NCI-H2107 (cell line): Measurements from ENCODE around the gene BMPR1B.
"Not testable (repeated sequence)": the region's sequence is repeated elsewhere in the genome, so short reads cannot be mapped to it uniquely, and the experiment has no call there.

Source experiments
- DNase-seq: peaks from one replicate; lab custom pipeline; 2025; lab: John Stamatoyannopoulos, UW

The BMPR1B gene

DNA sequence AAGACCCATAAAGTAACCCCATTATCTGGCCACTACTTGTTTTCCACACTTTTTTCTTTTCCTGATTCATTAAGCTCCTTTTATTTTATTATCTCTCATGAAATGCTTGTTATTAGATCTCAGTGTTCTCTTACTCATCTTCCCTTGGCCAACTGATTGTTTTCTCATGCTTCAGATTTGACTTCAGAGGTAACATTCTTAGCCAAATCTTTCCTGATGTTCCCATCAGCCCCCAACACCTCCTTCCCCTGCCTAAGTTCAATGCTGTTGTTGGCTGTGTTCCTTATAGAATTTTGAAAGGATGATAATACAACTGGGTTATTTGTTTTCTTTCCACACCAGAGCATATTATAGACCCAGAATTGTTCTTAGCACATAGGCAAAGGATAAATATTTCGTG lies 75.6 kb downstream of the BMPR1B start:
- DNase-seq: no peak

DNA sequence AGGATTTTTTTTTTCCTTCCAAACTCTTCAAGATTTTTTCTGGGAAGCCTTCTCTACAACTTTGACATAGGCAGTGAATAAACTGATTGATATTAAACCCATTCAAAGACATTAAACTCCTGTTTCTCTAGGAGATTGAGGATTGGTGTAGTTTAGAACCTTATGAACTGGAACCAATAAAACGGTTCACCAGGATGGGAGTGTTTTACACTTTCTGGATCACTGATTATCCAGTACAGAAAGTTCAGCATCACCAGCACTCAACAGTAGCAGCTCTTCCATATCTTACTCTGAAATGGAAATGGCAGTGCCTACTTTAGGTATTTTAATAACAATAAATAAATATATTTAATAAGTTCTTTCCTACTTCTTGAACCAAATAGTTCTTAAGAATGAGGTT lies 76.7 kb downstream of the BMPR1B start:
- DNase-seq: no peak

DNA sequence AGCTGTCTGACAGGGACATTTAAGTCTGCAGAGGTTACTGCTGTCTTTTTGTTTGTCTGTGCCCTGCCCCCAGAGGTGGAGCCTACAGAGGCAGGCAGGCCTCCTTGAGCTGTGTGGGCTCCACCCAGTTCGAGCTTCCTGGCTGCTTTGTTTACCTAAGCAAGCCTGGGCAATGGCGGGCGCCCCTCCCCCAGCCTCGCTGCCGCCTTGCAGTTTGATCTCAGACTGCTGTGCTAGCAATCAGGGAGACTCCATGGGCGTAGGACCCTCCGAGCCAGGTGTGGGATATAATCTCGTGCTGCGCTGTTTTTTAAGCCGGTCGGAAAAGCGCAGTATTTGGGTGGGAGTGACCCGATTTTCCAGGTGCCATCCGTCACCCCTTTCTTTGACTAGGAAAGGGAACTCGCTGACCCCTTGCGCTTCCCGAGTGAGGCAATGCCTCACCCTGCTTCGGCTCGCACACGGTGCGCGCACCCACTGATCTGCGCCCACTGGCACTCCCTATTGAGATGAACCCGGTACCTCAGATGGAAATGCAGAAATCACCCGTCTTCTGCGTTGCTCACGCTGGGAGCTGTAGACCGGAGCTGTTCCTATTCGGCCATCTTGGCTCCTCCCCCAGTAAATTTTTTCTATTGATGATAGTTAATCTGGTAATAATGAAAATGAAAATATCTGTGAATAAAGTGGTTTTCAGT lies 83.6 kb downstream of the BMPR1B start:
- DNase-seq: not testable (repeated sequence)

DNA sequence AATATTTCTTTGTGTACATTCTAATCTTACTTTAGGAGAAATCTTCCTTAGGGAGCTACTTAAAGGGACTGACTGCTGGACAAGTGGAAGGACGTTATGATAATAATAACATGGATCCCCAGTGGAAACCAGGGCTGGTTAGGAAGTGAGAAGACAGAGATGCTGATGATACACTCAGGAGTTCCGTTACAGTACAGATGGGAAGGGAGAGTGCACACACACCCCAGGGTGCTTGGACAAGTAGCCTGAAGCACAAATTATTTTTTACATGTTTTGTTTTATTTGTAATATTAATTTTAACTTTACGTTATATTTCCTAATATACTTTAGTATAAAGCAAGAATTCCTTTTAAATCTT lies 84.1 kb downstream of the BMPR1B start:
- DNase-seq: no peak

GRCh38 chr4:94843216-94843615 lies 85.5 kb downstream of the BMPR1B start:
- no peak for DNase-seq

GRCh38 chr4:94848326-94848725 lies 90.6 kb downstream of the BMPR1B start:
- no peak for DNase-seq

DNA sequence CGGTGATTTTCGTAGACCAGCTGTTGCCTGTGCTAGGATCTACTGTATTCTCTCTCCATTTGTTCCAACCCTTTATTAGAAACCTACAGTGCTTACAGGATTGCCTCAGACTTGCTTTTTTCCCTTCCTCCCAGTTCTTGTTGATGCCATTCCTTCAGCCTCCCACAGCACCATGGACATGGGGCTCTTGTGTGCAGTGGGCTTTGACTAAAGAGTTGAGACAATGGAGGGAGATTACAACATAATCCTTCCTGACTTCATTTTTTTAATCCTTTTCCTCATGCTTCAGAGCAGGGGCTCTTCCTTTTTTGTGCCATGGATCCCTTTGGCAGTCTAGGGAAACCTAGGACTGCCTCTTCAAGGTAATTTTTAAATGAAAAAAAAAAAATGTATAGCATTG lies 92.1 kb downstream of the BMPR1B start:
- DNase-seq: no peak

DNA sequence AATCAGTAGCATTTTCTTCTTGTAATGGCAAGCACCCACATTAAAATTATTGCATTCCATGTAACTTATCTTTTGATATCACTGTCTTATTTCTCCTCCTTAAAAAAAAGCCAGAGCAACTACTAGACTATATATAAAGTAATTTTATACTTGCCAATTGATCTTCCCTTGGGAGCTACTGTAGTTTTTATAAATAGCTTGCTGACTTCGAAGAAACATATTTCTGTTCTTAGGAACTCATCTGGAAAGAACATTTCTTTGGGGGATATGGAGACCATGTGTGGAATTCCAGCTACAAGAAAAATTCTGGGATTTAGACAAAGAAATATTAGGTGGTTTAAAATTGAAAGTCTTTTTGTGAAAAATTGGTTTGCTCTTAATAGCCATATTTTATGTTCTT lies 94.9 kb downstream of the BMPR1B start:
- DNase-seq: no peak

GRCh38 chr4:94856030-94856429 lies 98.3 kb downstream of the BMPR1B start:
- DNase-seq: no peak

GRCh38 chr4:94870146-94870545 lies 112.4 kb downstream of the BMPR1B start:
- DNase-seq: no peak

DNA sequence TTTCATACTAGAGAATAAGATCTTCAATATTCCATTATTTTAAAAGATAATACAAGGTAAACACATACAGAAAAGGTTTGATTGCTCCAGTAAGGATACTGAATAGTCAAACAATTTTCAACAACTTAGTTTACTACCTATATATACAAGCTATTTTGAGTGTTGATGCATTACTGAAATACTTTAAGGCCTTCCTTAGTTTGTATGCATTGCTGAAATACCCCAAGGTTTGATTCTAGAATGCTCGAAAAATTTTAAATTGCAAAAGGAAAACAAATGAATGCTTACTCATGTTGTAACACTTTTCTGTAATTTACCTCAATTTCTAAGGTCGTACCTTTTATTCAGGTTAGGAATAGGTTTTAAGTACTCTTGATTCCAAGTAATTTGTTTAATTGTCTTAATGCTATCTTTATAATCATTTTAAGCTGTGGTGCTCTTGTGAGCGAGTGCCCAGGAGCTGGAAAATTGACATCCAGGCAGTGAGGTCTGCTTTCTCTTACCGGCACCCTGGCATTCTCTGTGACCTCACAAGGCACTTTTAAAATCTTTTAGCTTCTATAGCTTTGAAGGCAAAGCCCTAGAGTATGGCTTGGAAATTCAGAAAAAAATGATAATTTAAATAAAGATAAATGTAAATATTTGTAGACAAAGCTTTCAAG lies 114.0 kb downstream of the BMPR1B start:
- no peak for DNase-seq

DNA sequence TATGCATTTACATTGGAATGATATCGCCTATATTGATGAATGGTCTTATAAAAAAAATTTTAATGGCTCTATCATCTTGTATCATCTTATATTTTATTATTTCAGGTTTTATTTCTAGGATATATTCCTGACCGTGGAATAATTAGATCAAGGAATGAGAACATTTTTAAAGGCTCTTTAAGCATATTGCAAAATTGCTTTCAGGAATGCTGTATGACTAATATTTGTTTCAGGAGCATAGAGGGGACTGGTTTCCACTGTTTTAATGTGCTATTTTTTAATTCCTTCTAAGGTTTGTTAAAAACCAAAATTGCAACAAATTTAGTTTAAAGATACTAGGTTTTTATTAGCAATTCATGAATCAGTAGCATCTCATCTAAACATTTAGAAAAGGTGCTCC lies 120.2 kb downstream of the BMPR1B start:
- no peak for DNase-seq

DNA sequence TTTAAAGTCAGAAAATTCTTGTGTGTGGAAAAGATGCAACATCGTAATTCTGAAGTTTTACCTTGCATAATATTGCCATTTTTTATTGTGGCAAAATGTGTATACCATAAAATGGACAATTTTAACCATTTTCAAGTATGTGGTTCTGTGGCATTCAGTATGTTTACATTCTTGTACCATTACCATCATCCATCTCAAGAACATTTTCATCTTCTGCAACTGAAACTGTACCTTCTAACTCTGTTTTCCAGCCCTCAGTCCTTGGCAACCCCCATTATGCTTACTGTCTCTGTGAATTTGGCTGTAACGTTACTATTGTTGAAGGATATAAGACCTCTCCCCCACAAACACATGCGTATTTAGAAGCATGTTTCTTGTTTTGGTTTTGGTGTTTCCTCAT lies 123.2 kb downstream of the BMPR1B start:
- no peak for DNase-seq

DNA sequence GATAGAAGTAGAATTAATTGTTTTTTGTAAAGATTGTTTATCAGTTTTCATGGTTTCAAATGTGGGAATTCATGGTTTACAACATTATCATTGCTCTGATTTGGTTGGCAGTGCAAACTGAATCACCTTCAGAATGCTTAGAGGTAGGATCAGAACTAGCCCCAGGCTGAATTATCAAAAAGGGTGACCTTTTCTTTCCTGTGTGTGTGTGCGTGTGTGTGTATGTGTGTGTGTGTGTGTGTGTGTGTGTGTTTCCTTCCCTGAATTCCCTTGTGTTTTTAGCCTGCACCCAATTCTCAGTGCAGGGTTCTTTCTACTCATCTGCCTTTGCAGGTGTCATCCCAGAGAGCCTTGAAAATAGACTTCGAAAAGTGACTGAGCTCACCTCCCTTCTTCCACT lies 125.0 kb downstream of the BMPR1B start:
- DNase-seq: no peak

GRCh38 chr4:94887027-94887426 lies 129.3 kb downstream of the BMPR1B start:
- DNase-seq: no peak

DNA sequence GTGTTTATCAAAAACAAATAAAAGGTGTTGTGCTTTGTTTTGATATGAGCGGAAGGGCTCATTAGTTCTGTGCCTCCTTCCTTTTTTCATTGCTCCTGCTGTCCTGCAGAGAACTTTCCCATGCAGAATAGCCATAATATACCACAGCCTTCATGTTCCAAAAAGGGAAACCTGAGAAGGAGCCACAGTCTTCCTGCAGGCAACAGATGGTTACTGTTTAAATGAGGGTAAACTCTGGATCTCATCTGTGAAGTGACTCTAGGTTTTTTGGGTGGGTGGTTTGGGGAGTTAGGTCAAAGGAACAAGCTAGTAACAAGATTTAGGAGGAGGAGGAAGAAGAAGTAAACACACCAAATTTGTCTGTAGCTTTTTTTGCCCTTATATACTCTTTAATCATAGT lies 131.8 kb downstream of the BMPR1B start:
- no peak for DNase-seq

GRCh38 chr4:94889946-94890345 lies 132.2 kb downstream of the BMPR1B start:
- no peak for DNase-seq

DNA sequence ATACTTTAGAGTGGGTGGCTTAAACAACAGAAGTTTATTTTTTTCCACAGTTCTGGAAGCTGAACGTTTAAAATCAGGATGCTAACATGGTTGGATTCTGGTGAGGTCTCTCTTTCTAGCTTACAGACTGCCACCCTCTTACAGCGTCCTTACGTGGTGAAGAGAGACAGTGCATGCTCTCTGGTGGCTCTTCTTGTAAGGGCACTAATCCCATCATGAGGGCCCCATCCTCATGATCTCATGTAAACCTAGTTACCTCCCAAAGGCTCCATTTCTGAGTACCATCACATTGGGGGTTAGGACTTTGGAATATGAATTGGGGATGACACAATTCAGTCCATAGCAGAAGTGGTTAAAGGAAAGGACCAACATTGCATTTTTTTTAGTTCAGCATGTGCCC lies 132.8 kb downstream of the BMPR1B start:
- DNase-seq: no peak

GRCh38 chr4:94892051-94892450 lies 134.3 kb downstream of the BMPR1B start:
- no peak for DNase-seq

- no peak for DNase-seq
Observed at GRCh38 chr4:94895081-94895480, 137.3 kb downstream of the BMPR1B start.

- DNase-seq: no peak
Observed at GRCh38 chr4:94897023-94897422, 139.3 kb downstream of the BMPR1B start.

GRCh38 chr4:94905511-94905910 lies 147.8 kb downstream of the BMPR1B start:
- no peak for DNase-seq

GRCh38 chr4:94909645-94910044 lies 151.9 kb downstream of the BMPR1B start:
- DNase-seq: no peak

GRCh38 chr4:94911106-94911505 lies 153.4 kb downstream of the BMPR1B start:
- DNase-seq: no peak
